Ramos (cell line): ENCODE data around the gene SPDYE2.
"Not testable (repeated sequence)": the region's sequence is repeated elsewhere in the genome, so short reads cannot be mapped to it uniquely, and the experiment has no call there.

Experiments
- in situ Hi-C: fragments of 300-500 bp; cut with MboI; formaldehyde crosslinking; loops from one replicate; pipeline ENCODE4 v1.14.3; 2022; ENCODE audit warnings: low sequenced_read_pairs; ENCODE audit not compliant: unreplicated experiment

The SPDYE2 gene

GRCh38 chr7:102596036-102596435, 45.0 kb downstream of the SPDYE2 start:
- in situ Hi-C loops = not testable (repeated sequence)

- in situ Hi-C loops = not testable (repeated sequence)
Measured at GRCh38 chr7:102599699-102600098, 48.7 kb downstream of the SPDYE2 start.

GRCh38 chr7:102602317-102602716, 51.3 kb downstream of the SPDYE2 start:
- in situ Hi-C loops = not testable (repeated sequence)

GRCh38 chr7:102604431-102605145, 53.6 kb downstream of the SPDYE2 start:
- in situ Hi-C loops = not testable (repeated sequence)

GRCh38 chr7:102606848-102607247, 55.8 kb downstream of the SPDYE2 start:
- in situ Hi-C loops = not testable (repeated sequence)

GRCh38 chr7:102609734-102610133, 58.7 kb downstream of the SPDYE2 start:
- in situ Hi-C loops = not testable (repeated sequence)

GRCh38 chr7:102610441-102610840, 59.4 kb downstream of the SPDYE2 start:
- in situ Hi-C loops = not testable (repeated sequence)

GRCh38 chr7:102611013-102611674, 60.1 kb downstream of the SPDYE2 start:
- in situ Hi-C loops = not testable (repeated sequence)

GRCh38 chr7:102611675-102612325, 60.8 kb downstream of the SPDYE2 start:
- in situ Hi-C loops = not testable (repeated sequence)
